AG04449 (cell line): Measurements from ENCODE around the gene GABRR1.

Source experiments
- CTCF ChIA-PET: fragments of 350-600 bp; formaldehyde crosslinking; extraction: SDS; loops from one replicate; lab custom pipeline; 2021; ENCODE audit warnings: antibody characterized with exemption; lab: Yijun Ruan, JAX
- POLR2A ChIA-PET: fragments of 400-600, 350-600 bp; formaldehyde crosslinking; extraction: SDS; loops from one replicate; lab custom pipeline; 2020; ENCODE audit warnings: antibody characterized with exemption, inconsistent platforms; lab: Yijun Ruan, JAX
- DNase-seq: peaks from one replicate; pipeline ENCODE4 v3.0.0-alpha.2; 2010; ENCODE audit warnings: low read depth, low spot score
- H3K4me3 ChIP-seq: 2 replicates; pipeline ENCODE4 v1.5.1; 2011; ENCODE audit warnings: low read depth, mild to moderate bottlenecking, control low read depth, low read length
- CTCF ChIP-seq: IDR thresholded peaks from one replicate; pipeline ENCODE4 v1.5.1; 2011; ENCODE audit warnings: mild to moderate bottlenecking, moderate library complexity, low read length, control low read depth, inconsistent platforms; ENCODE audit not compliant: insufficient read depth; ENCODE audit errors: missing control alignments

The GABRR1 gene

GRCh38 chr6:89172131-89172530 is 45.0 kb downstream of the GABRR1 start:
- TF ChIP-seq CTCF = no peak
- no peak for DNase-seq
- CTCF ChIA-PET = no interaction called here
- H3K4me3 ChIP-seq = no peak overlapping the region
- POLR2A ChIA-PET = no interaction called here

DNA sequence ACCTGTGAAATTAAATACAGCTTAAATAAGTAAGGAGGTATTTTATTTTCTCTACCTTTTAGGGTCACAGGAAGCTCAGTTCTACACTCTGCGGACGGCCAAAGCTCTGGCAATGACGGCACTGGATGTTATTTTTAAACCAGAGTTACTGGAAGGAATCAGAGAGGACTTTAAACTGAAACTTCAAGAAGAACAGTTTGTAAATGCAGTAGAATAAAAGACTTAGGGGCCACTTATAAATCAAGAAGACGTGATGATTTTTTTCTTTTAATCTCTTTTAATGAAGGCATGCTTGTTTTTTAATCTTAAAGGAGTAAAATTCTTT is 55.1 kb downstream of the GABRR1 start:
- H3K4me3 ChIP-seq = no peak overlapping the region
- ChIA-PET CTCF (interaction anchor here (0.9 kb wide), 1 partner anchor 179 kb away, joined by 3 read pairs; no protein-coding TSS in a partner anchor), POLR2A (no interaction called here)
- DNase-seq = no peak
- no peak for TF ChIP-seq CTCF

- POLR2A ChIA-PET = no interaction called here
- DNase-seq = no peak
- no peak overlapping the region for H3K4me3 ChIP-seq
- no peak for TF ChIP-seq CTCF
- CTCF ChIA-PET = interaction anchor here (0.9 kb wide), 1 partner anchor 179 kb away, joined by 3 read pairs; no protein-coding TSS in a partner anchor
Measured at GRCh38 chr6:89161326-89162046, 55.7 kb downstream of the GABRR1 start.

- no peak for DNase-seq
- TF ChIP-seq CTCF = no peak
- CTCF ChIA-PET = no interaction called here
- H3K4me3 ChIP-seq = no peak overlapping the region
- POLR2A ChIA-PET = no interaction called here
Measured at GRCh38 chr6:89160331-89161092, 56.6 kb downstream of the GABRR1 start.

DNA sequence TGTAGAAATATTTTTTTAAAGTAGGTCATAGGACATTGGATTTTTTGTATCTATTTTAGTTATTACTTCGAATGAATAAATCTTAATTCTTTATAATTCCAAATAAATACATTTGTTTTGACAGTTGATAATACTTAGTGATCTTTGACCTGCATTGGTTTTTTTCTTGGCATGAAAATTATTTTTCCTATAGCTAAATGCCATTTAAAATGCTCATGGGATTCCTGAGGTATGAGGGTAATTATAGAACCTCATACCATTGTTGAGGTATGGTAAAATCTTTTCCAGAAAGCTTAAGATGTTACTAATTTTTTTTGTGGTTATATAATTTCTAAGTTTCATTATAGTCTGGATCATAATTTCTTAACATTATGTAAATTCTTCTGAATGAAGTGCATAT is 63.0 kb downstream of the GABRR1 start:
- ChIA-PET POLR2A (interaction anchor here (1.4 to 1.5 kb wide), 2 partner anchors 74 to 75 kb away, joined by 3 read pairs; partner anchors contain the start of gene PNRC1), CTCF (no interaction called here)
- H3K4me3 ChIP-seq = no peak overlapping the region
- no peak for DNase-seq
- no peak for TF ChIP-seq CTCF

- no peak overlapping the region for H3K4me3 ChIP-seq
- POLR2A ChIA-PET = no interaction called here
- DNase-seq = no peak
- CTCF ChIA-PET = interaction anchor here (4.7 kb wide), 1 partner anchor 94 kb away, joined by 16 read pairs; no protein-coding TSS in a partner anchor
- no peak for TF ChIP-seq CTCF
Measured at GRCh38 chr6:89148016-89148750, 69.0 kb downstream of the GABRR1 start.
